C4-2B (cell line): ENCODE data around the gene ZNRF3.

Experiments
- H3K27ac ChIP-seq: fragments of 450-650 bp; 2 replicates; pipeline ENCODE4 v1.5.1; 2017
- CTCF ChIP-seq: fragments of 450-650 bp; conservative IDR thresholded peaks from 2 replicates; pipeline ENCODE4 v1.5.1; 2017; ENCODE audit warnings: mild to moderate bottlenecking
- ZFX ChIP-seq: fragments of 450-650 bp; IDR thresholded peaks from 2 replicates; pipeline ENCODE4 v1.6.1; 2017

ZNRF3 gene

DNA sequence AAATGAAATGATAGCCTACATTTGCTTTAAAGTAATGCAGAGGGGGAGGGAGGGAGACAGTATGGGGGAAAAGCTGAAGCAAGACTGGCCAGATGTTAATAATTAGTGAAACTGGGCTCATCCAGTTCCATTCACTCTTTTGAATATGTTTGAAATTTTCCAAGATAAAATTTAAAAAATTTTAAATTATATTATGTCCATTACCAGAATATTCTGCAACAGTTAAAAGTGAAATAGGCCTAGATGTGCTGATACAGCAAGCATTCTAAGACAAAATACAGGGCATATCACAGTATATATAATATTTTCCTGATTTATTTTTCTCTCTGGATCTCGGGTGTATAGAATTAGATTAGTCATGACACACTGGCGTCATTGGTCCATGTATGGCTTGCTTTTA, 13.6 kb upstream of the ZNRF3 start:
- TF ChIP-seq ZFX (no peak), CTCF (no peak)
- H3K27ac ChIP-seq: no peak overlapping the region

DNA sequence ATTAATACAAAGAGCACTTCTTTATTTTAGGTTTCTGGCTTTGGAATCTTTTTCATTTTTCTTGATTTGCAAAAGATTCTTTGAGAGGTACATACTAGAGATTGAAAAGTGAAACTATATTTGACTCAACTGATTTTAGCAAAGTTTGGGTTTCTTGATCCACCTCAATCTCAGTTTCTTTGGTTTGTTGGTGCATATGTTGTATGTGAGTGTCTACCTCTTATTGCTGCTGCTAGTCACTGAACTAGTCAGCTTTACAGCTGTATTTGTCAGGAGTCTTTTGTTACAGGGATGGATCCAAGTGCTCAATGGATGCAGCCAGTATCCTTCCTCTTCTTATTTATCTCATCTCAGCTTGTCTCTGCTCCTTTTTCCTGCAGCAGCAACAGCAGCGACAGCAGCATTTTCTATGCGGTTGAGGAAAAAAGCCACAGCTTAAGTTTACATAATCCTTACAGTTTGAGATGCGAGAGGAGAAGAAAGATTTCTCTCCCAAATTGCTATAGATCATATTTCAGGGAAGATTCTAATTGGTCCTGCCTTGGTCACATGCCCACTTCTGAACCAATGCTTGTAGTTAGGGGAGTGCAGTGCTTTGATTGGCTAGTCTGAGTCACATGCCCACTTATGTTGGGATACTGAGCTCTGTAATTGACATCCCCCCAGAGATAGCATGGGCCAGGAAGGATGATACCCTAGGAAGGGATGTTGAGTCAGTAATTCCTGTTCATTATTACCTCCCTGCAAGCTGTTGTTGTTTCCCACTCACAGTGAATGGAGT, 10.0 kb upstream of the ZNRF3 start:
- TF ChIP-seq ZFX: no peak
- no peak for TF ChIP-seq CTCF
- no peak overlapping the region for H3K27ac ChIP-seq

DNA sequence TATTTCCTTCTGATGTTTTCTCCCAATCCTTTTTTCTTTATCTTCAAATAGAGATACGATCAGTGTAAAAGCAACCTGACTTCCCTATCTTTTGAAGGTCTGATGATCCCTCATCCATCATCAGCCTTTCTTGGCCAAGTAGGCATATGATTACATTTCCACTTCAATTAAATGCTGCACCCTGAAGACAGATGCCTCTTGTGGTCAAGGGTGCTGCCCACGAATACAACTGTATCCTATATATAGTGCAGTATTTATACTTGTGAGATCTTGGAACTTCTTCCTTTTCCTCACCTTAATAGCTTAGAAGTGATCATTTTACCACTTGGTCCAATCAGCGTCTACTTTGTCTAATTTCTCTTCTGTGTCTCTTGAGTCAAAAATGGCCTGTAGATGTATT, 9.3 kb upstream of the ZNRF3 start:
- TF ChIP-seq ZFX (no peak), CTCF (no peak)
- no peak overlapping the region for H3K27ac ChIP-seq

- H3K27ac ChIP-seq: no peak overlapping the region
- TF ChIP-seq CTCF: no peak
- no peak for TF ChIP-seq ZFX
Observed at GRCh38 chr22:28874811-28875320, 8.5 kb upstream of the ZNRF3 start.

DNA sequence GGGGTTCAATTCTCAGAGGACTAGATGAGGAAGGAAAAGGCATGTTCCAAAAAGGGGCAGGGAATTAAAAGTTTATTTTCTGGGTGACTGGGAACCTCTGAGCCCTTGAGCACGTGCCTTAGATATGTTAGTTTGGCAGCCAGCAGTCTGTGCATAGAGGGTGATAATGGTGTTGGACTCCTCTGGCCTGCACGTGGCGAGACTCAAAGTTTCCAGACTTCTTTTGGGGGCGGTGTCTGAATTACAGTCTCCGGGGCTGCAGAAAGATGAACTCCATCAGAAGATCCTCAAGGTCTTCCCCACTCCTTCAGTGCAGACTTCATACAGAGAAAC, 861 bp upstream of the ZNRF3 start:
- TF ChIP-seq CTCF: no peak
- no peak for TF ChIP-seq ZFX
- H3K27ac ChIP-seq: peak overlapping the region; percentile 65

DNA sequence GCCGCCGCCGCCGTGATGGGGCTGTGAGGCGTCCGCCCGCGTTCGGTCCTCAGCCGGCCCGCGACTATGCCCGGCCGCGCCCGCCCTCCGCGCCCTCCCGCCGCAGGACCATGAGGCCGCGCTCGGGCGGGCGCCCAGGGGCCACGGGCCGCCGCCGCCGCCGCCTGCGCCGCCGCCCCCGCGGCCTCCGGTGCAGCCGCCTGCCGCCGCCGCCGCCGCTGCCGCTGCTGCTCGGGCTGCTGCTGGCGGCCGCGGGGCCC, 215 bp downstream of the ZNRF3 start:
- no peak for TF ChIP-seq CTCF
- no peak for TF ChIP-seq ZFX

DNA sequence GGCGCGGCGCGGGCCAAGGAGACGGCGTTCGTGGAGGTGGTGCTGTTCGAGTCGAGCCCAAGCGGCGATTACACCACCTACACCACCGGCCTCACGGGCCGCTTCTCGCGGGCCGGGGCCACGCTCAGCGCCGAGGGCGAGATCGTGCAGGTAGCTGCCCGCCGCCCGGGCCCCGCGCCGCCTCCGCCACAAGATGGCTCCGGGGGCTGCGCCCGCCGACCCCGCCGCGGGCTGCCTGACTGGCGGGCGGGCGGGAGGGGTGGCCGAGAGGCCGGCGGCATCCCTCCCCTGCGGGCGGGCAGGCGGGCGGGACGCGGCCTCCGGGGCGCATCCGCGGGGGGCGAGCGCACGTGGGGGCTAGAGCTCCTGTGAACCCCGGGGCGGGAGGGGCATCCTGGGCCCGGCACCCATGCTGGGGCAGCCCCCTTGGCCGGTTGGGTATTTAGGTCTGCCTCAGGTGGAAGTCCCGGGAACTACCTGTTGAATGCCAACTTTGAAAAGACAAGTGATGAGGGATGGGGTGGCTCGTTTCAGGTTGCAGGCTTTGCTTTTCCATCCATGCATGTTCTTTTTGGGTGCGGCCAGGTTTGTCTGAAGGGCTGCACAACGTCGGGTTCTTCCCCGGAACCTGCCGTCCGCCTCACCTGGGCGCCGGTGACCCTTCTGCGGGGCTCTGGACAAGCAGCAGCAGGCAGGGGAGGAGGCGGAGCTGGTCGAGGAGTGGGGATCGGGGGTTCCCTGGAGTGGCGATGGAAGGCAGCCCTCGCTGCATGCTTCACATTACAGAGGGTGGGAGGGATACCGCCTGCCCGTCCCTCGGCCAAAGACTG, 760 bp downstream of the ZNRF3 start:
- TF ChIP-seq CTCF (no peak; the same call in none of the 2 replicates), ZFX (peak; percentile 33; the same call in 1 of the 2 replicates)
- H3K27ac ChIP-seq: peak overlapping the region; percentile 58

More for the DNA sequence above, 215 bp downstream of the ZNRF3 start:
- peak overlapping the region; percentile 58 for H3K27ac ChIP-seq
